HepG2 (cell line): ENCODE data around the gene MLST8. TPM values are rescaled to one million over a fixed set of nuclear protein-coding genes. Genes with fewer than 3 reads are reported as not detected.

Experiments
- ELF4 ChIP-seq: sonication (generic); formaldehyde crosslinking; IDR thresholded peaks from 2 replicates; pipeline ENCODE4 v1.5.0; 2020; ENCODE audit warnings: missing genetic modification reagents, mild to moderate bottlenecking, moderate library complexity, borderline replicate concordance
- GABPB1 ChIP-seq: IDR thresholded peaks from 2 replicates; pipeline ENCODE4 v1.6.1; 2016; ENCODE audit warnings: mild to moderate bottlenecking, missing genetic modification reagents, moderate library complexity, missing compliant biosample characterization
- HDAC2 ChIP-seq: sonication (generic); formaldehyde crosslinking; IDR thresholded peaks from 2 replicates; pipeline ENCODE4 v1.4.0; 2020; ENCODE audit warnings: missing genetic modification reagents
- KDM5A ChIP-seq: fragments of 200-600 bp; sonication (generic); IDR thresholded peaks from 2 replicates; pipeline ENCODE4 v1.7.0; 2018; ENCODE audit warnings: antibody characterized with exemption, mild to moderate bottlenecking, low read length, borderline replicate concordance
- MTA3 ChIP-seq: sonication (generic); formaldehyde crosslinking; IDR thresholded peaks from 2 replicates; pipeline ENCODE4 v1.4.0; 2020; ENCODE audit warnings: missing genetic modification reagents
- POLR2A ChIP-seq, 2 experiments: IDR thresholded peaks; 2 replicates each; pipeline ENCODE4 v1.6.1; 2011; ENCODE audit warnings: low read depth in 2 of 2, low read length in 2 of 2, mild to moderate bottlenecking in 1 of 2, moderate library complexity in 1 of 2; ENCODE audit not compliant: insufficient read depth in 1 of 2
- POLR2AphosphoS2 ChIP-seq: IDR thresholded peaks from 2 replicates; pipeline ENCODE4 v1.6.1; 2011; ENCODE audit warnings: low read depth, low read length, improper control_type of control experiment
- RBM22 ChIP-seq: fragments of 200-400 bp; formaldehyde crosslinking; optimal IDR thresholded peaks from 2 replicates; pipeline ENCODE3; 2017; ENCODE audit warnings: mild to moderate bottlenecking, low read length, moderate library complexity
- RERE ChIP-seq: IDR thresholded peaks from 2 replicates; pipeline ENCODE4 v1.6.1; 2016; ENCODE audit warnings: low read depth, missing genetic modification reagents, missing compliant biosample characterization
- SIN3B ChIP-seq: fragments of 150-350 bp; IDR thresholded peaks from 2 replicates; pipeline ENCODE4 v1.6.1; 2014; ENCODE audit warnings: low read length
- TOPORS ChIP-seq: sonication (generic); formaldehyde crosslinking; IDR thresholded peaks from 2 replicates; pipeline ENCODE4 v1.8.0; 2023; ENCODE audit warnings: mild to moderate bottlenecking, missing genetic modification reagents
- ZBTB38 ChIP-seq: sonication (generic); formaldehyde crosslinking; IDR thresholded peaks from 2 replicates; pipeline ENCODE4 v1.5.1; 2020; ENCODE audit warnings: mild to moderate bottlenecking, missing genetic modification reagents
- ZFP82 ChIP-seq: sonication (generic); formaldehyde crosslinking; IDR thresholded peaks from 2 replicates; pipeline ENCODE4 v1.5.1; 2020; ENCODE audit warnings: mild to moderate bottlenecking, missing genetic modification reagents, borderline replicate concordance
- ZNF432 ChIP-seq: sonication (generic); formaldehyde crosslinking; IDR thresholded peaks from 2 replicates; pipeline ENCODE4 v1.5.0; 2020; ENCODE audit warnings: missing genetic modification reagents, mild to moderate bottlenecking, borderline replicate concordance
- ZNF724P ChIP-seq: sonication (generic); formaldehyde crosslinking; IDR thresholded peaks from 2 replicates; pipeline ENCODE4 v1.8.0; 2022; ENCODE audit warnings: missing genetic modification reagents, borderline replicate concordance
- ZNF816 ChIP-seq: sonication (generic); formaldehyde crosslinking; IDR thresholded peaks from 2 replicates; pipeline ENCODE4 v1.8.0; 2022; ENCODE audit warnings: missing genetic modification reagents, mild to moderate bottlenecking, borderline replicate concordance
- ZSCAN29 ChIP-seq: sonication (generic); formaldehyde crosslinking; conservative IDR thresholded peaks from 2 replicates; pipeline ENCODE4 v1.4.0; 2020; ENCODE audit warnings: mild to moderate bottlenecking, missing genetic modification reagents
- polyA plus RNA-seq, 8 experiments: library from polyadenylated mRNA; depleted of rRNA in 3 of 8; stranded (reverse) in 7 of 8; unstranded in 1 of 8; fragments of >200 nt; fragmentation: Illumina TruSeq in 4 of 8; extraction: Trizol in 4 of 8; gene quantifications; 2 replicates each; pipeline versions ENCODE4 v1.2.1 to v1.2.3, GENCODE V29; 2011 to 2016; ENCODE audit warnings: low read depth in 4 of 8, missing spikeins in 1 of 8, mixed read lengths in 1 of 8; ENCODE audit not compliant: insufficient read depth in 1 of 8
- total RNA-seq, 5 experiments: library from RNA; depleted of rRNA; stranded (reverse); fragments of >200 nt; fragmentation: Illumina TruSeq; extraction: Trizol; gene quantifications; 2 replicates each; pipeline ENCODE4 v1.2.3, GENCODE V29; 2016; ENCODE audit warnings: low read depth in 1 of 5
- TF ChIP-seq, protein P1 (sequence below): sonication (generic); formaldehyde crosslinking; IDR thresholded peaks from 2 replicates; pipeline ENCODE4 v1.9.0; 2021; ENCODE audit warnings: missing genetic modification reagents, mild to moderate bottlenecking, borderline replicate concordance
- TF ChIP-seq, protein P2 (sequence below): sonication (generic); formaldehyde crosslinking; IDR thresholded peaks from 2 replicates; pipeline ENCODE4 v1.4.0; 2020; ENCODE audit warnings: mild to moderate bottlenecking, missing genetic modification reagents

MLST8 gene
- total and polyA plus RNA-seq, 2 of the 13 experiments (the other 11 are each of a cell fraction or from before 2014, with no cell fraction given) = 30.8 to 72.7 TPM

- TF ChIP-seq, protein P1, sequence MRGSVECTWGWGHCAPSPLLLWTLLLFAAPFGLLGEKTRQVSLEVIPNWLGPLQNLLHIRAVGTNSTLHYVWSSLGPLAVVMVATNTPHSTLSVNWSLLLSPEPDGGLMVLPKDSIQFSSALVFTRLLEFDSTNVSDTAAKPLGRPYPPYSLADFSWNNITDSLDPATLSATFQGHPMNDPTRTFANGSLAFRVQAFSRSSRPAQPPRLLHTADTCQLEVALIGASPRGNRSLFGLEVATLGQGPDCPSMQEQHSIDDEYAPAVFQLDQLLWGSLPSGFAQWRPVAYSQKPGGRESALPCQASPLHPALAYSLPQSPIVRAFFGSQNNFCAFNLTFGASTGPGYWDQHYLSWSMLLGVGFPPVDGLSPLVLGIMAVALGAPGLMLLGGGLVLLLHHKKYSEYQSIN (CRISPR knock-in tag) = no peak
- no peak for TF ChIP-seq ZBTB38
- TF ChIP-seq GABPB1 = peak; percentile 55
- no peak for TF ChIP-seq ZNF432 (CRISPR knock-in tag)
- TF ChIP-seq TOPORS (CRISPR knock-in tag) = 0 out of 2 replicates have a peak, but pooled peaks have one; percentile 26
- TF ChIP-seq, protein P2, sequence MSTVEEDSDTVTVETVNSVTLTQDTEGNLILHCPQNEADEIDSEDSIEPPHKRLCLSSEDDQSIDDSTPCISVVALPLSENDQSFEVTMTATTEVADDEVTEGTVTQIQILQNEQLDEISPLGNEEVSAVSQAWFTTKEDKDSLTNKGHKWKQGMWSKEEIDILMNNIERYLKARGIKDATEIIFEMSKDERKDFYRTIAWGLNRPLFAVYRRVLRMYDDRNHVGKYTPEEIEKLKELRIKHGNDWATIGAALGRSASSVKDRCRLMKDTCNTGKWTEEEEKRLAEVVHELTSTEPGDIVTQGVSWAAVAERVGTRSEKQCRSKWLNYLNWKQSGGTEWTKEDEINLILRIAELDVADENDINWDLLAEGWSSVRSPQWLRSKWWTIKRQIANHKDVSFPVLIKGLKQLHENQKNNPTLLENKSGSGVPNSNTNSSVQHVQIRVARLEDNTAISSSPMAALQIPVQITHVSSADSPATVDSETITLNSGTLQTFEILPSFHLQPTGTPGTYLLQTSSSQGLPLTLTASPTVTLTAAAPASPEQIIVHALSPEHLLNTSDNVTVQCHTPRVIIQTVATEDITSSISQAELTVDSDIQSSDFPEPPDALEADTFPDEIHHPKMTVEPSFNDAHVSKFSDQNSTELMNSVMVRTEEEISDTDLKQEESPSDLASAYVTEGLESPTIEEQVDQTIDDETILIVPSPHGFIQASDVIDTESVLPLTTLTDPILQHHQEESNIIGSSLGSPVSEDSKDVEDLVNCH (CRISPR knock-in tag) = no peak
- TF ChIP-seq ZNF724P (CRISPR knock-in tag) = no peak
- TF ChIP-seq ZNF816 (CRISPR knock-in tag) = no peak
- TF ChIP-seq ELF4 (CRISPR knock-in tag) = no peak
- no peak for TF ChIP-seq POLR2AphosphoS2
- no peak for TF ChIP-seq ZSCAN29 (CRISPR knock-in tag)
- no peak for TF ChIP-seq MTA3 (CRISPR knock-in tag)
- no peak for TF ChIP-seq SIN3B
- no peak for TF ChIP-seq ZFP82
- TF ChIP-seq HDAC2 (CRISPR knock-in tag) = peak; percentile 95
- TF ChIP-seq RERE (CRISPR knock-in tag) = peak; percentile 66; the same call in 1 of the 2 replicates
- peak in 1 of 2 experiments; percentile 60; a peak in 2 of 4 replicates for TF ChIP-seq POLR2A (IDR thresholded peaks at IDR 0.05; ENCODE audit: insufficient read depth in 1 of 2, low read depth in 2 of 2, low read length in 2 of 2)
- no peak for TF ChIP-seq KDM5A
- TF ChIP-seq RBM22 = peak; percentile 90
Measured at GRCh38 chr16:2157480-2158261, 47.6 kb upstream of the MLST8 start (continued).
